Vagina (tissue), 2 donors: ENCODE data around the gene SELENOO.

ENCODE experiments used
- POLR2A ChIP-seq, 2 donors: fragments of 450-650 bp; IDR thresholded peaks; one replicate each; pipeline ENCODE4 v1.6.1; 2017; ENCODE audit warnings: antibody characterized with exemption in 2 of 2, mild to moderate bottlenecking in 2 of 2, moderate library complexity in 2 of 2
- TF ChIP-seq, protein P1 (sequence below), 3 experiments: fragments of 450-650 bp in 2 of 3; fragments of 200-600 bp in 1 of 3; sonication (generic) in 1 of 3; IDR thresholded peaks; one replicate each; pipeline ENCODE4 v1.5.1; 2017 to 2019; ENCODE audit warnings: antibody characterized with exemption in 3 of 3, mild to moderate bottlenecking in 2 of 3, moderate library complexity in 2 of 3

DNA sequence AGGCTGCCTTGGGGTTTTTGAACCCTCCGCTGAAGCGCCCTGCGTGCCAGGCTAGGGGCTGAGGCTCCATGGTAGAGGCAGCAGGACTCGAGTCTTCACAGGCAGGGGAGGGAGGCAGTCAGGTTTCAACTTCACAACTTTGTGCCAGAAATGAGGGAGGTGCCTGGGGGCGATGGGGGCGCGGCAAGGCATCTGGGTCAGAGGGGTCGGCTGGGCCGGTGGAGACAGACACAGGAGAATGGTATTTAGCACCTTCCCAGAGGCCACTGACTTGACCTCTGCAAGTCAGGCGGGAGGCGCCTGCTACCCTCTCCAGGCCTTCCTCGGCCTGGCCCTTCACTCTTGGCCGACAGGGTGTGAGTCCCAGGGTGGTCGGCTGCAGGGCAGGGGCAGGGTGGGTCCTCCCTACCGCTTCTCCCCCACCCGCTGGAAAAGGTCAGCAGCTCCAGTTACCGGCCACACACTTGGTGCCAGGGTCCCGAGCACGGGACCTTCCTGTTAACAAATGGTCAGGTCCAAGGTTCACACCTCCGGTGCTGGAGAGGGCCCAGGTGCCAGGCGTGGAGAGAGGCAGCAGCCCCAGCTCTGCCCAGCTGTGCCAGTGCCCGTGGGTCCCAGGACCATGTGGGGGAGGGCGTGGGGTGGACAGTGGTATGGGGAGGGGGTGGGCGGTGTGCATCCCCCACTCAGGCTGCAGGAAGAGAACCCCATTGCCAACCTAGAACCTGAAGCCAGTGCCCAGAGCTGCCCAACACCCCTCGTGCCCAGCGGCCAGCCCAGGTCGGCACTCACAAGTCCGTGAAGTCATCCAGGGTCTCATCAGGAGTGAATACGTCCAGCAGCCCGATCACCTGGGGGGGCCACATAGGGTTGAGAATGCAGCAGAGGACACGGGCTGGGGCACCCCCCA is 56.9 kb downstream of the SELENOO start:
- no peak for TF ChIP-seq POLR2A (IDR thresholded peaks at IDR 0.05)
- TF ChIP-seq, protein P1, sequence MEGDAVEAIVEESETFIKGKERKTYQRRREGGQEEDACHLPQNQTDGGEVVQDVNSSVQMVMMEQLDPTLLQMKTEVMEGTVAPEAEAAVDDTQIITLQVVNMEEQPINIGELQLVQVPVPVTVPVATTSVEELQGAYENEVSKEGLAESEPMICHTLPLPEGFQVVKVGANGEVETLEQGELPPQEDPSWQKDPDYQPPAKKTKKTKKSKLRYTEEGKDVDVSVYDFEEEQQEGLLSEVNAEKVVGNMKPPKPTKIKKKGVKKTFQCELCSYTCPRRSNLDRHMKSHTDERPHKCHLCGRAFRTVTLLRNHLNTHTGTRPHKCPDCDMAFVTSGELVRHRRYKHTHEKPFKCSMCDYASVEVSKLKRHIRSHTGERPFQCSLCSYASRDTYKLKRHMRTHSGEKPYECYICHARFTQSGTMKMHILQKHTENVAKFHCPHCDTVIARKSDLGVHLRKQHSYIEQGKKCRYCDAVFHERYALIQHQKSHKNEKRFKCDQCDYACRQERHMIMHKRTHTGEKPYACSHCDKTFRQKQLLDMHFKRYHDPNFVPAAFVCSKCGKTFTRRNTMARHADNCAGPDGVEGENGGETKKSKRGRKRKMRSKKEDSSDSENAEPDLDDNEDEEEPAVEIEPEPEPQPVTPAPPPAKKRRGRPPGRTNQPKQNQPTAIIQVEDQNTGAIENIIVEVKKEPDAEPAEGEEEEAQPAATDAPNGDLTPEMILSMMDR (IDR thresholded peaks at IDR 0.05), result no peak
